Left ventricle myocardium inferior (tissue), 1 donor: ENCODE results near the gene C1orf159. TPM values are rescaled to one million over a fixed set of nuclear protein-coding genes. Genes with fewer than 3 reads are reported as not detected.
"Not testable (repeated sequence)": the region's sequence is repeated elsewhere in the genome, so short reads cannot be mapped to it uniquely, and the experiment has no call there.

ENCODE experiments used
- DNase-seq: peaks from one replicate; pipeline ENCODE4 v3.0.0-alpha.2; 2020
- H3K27ac ChIP-seq: fragments of 200-600 bp; replicated peaks from 2 replicates; pipeline ENCODE4 v1.8.0; 2021
- H3K27me3 ChIP-seq: fragments of 200-600 bp; 2 replicates; pipeline ENCODE4 v1.8.0; 2021; ENCODE audit warnings: low read depth
- H3K36me3 ChIP-seq: fragments of 200-600 bp; 2 replicates; pipeline ENCODE4 v1.8.0; 2021
- H3K4me1 ChIP-seq: fragments of 200-600 bp; 2 replicates; pipeline ENCODE4 v1.8.0; 2021
- H3K4me3 ChIP-seq: fragments of 200-600 bp; 2 replicates; pipeline ENCODE4 v1.8.0; 2021; ENCODE audit warnings: mild to moderate bottlenecking, moderate library complexity
- H3K9me3 ChIP-seq: fragments of 200-600 bp; replicated peaks from 2 replicates; pipeline ENCODE4 v1.8.0; 2021
- CTCF ChIP-seq: fragments of 200-600 bp; IDR thresholded peaks from 2 replicates; pipeline ENCODE4 v1.8.0; 2021; ENCODE audit warnings: antibody characterized with exemption, mild to moderate bottlenecking, borderline replicate concordance
- intact Hi-C: fragments of 100-400 bp; cut with micrococcal nuclease; formaldehyde crosslinking; loops from one replicate; pipeline ENCODE4 v1.11.0; 2022
- total RNA-seq: library from RNA; stranded (reverse); fragmentation: NEBNext Ultra II Directional; extraction: Animal tissue kit (Norgen Biotek cat#: 25700); gene quantifications from one replicate; pipeline ENCODE4 v1.2.1, GENCODE V29; 2021
- donor health status: DM: no; HTN: yes; CAD: no; lungs with severe emphysema.

The C1orf159 gene
- total RNA-seq, 1 donor from 2014 or later, result 3.8 TPM

GRCh38 chr1:1079408-1080121, 36.3 kb downstream of the C1orf159 start:
- intact Hi-C loops, result no loop called here
- no peaks in the 10 kb centered on the region for H3K9me3 ChIP-seq
- no peak for TF ChIP-seq CTCF
- H3K27ac ChIP-seq, result peak overlapping the region; percentile 68
- peaks cover 12% of the 10 kb centered on the region for H3K4me1 ChIP-seq
- peak; percentile 35 for DNase-seq
- peak overlapping the region; percentile 63 for H3K4me3 ChIP-seq
- peaks cover 18% of the 10 kb centered on the region for H3K27me3 ChIP-seq
- H3K36me3 ChIP-seq, result no peaks in the 10 kb centered on the region

GRCh38 chr1:1077396-1077795, 38.5 kb downstream of the C1orf159 start:
- H3K36me3 ChIP-seq, H3K27ac ChIP-seq, H3K4me3 ChIP-seq, DNase-seq, intact Hi-C loops, H3K9me3 ChIP-seq: not testable (repeated sequence)
- peaks cover 12% of the 10 kb centered on the region for H3K4me1 ChIP-seq
- H3K27me3 ChIP-seq, result peaks cover 40% of the 10 kb centered on the region

- TF ChIP-seq CTCF, result no peak
- Histone ChIP-seq H3K4me1 (peaks cover 11% of the 10 kb centered on the region), H3K4me3 (no peak overlapping the region), H3K27ac (no peak overlapping the region), H3K36me3 (no peaks in the 10 kb centered on the region), H3K27me3 (peaks cover 60% of the 10 kb centered on the region), H3K9me3 (no peaks in the 10 kb centered on the region)
- peak; percentile 9 for DNase-seq
- intact Hi-C loops, result no loop called here
Measured at GRCh38 chr1:1075148-1075935, 40.5 kb downstream of the C1orf159 start.

GRCh38 chr1:1074631-1075147, 41.2 kb downstream of the C1orf159 start:
- DNase-seq, result no peak
- intact Hi-C loops, result no loop called here
- no peak for TF ChIP-seq CTCF
- Histone ChIP-seq H3K27me3 (peaks cover 62% of the 10 kb centered on the region), H3K4me1 (peaks cover 8% of the 10 kb centered on the region), H3K9me3 (no peaks in the 10 kb centered on the region), H3K36me3 (no peaks in the 10 kb centered on the region), H3K4me3 (no peak overlapping the region), H3K27ac (no peak overlapping the region)

GRCh38 chr1:1073743-1074587, 41.9 kb downstream of the C1orf159 start, which contains the start of gene RNF223:
TSS of gene RNF223 (minus strand) at chr1:1074306. CDS start at chr1:1072566, 1,740 bp downstream.
- no peak within 1 kb of the TSS for H3K27ac ChIP-seq
- H3K36me3 ChIP-seq, result no peaks in the 10 kb centered on the region
- peaks cover 65% of the 10 kb centered on the region for H3K27me3 ChIP-seq
- no peaks in the 10 kb centered on the region for H3K9me3 ChIP-seq
- DNase-seq, result no peak
- TF ChIP-seq CTCF, result no peak
- intact Hi-C loops, result no loop called here
- no peak within 1 kb of the TSS for H3K4me3 ChIP-seq
- peaks cover 10% of the 10 kb centered on the region for H3K4me1 ChIP-seq
